Adrenal gland (tissue), 5 donors: ENCODE results near the gene SEMA4F.

Experiments
- CTCF ChIP-seq, 6 experiments: fragments of 450-650 bp in 4 of 6; fragments of 200-600 bp in 2 of 6; sonication (generic) in 1 of 6; IDR thresholded peaks; 1 replicate in 5 of 6; 2 replicates in 1 of 6; pipeline versions ENCODE4 v1.5.1 to v1.8.0; 2016 to 2021; ENCODE audit warnings: antibody characterized with exemption in 6 of 6, mild to moderate bottlenecking in 2 of 6, moderate library complexity in 1 of 6
- POLR2A ChIP-seq, 2 donors: fragments of 450-650 bp; IDR thresholded peaks; one replicate each; pipeline ENCODE4 v1.6.1; 2017; ENCODE audit warnings: antibody characterized with exemption in 2 of 2, mild to moderate bottlenecking in 2 of 2, moderate library complexity in 1 of 2
- donor health status: DM: no; HTN: no; CAD: no.

DNA sequence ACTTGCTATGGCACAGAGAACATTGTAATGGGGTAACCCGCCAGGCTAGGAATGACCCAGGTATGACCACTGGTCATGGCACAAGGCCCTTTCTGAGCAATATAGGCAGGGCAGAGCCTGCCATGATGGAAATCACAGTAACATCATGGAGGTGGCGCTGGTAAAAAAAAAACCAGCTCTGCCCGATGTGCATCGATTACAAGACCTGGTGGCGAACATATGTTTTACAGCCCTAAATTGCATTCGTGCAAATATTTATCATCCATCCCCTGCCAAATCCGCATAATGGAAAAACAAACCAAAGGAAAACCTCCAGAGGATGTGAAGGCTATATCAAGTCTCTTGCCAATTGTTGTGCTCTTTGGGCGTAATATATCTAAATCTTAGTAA, 60.6 kb downstream of the SEMA4F start:
- TF ChIP-seq CTCF (IDR thresholded peaks at IDR 0.05) (no peak), POLR2A (IDR thresholded peaks at IDR 0.05) (no peak)
